Measurements from ENCODE around the gene SLC49A3. TPM values are rescaled to one million over a fixed set of nuclear protein-coding genes. Genes with fewer than 3 reads are reported as not detected.
"Not testable (repeated sequence)": the region's sequence is repeated elsewhere in the genome, so short reads cannot be mapped to it uniquely, and the experiment has no call there.

Gene SLC49A3
- total and polyA plus RNA-seq, 2 of the 13 experiments (the other 11 are each of a cell fraction or from before 2014, with no cell fraction given) = 0.07 to 0.17 TPM

- TF ChIP-seq ZFP91 (CRISPR knock-in tag; IDR thresholded peaks at IDR 0.05; ENCODE audit: borderline replicate concordance) = 0 out of 2 replicates have a peak, but pooled peaks have one; percentile 13
- TF ChIP-seq MAZ (IDR thresholded peaks at IDR 0.05; ENCODE audit: borderline replicate concordance, low read depth, low read length) = not testable (repeated sequence)
- TF ChIP-seq MAZ (CRISPR knock-in tag; IDR thresholded peaks at IDR 0.05; ENCODE audit: low read depth) = 0 out of 2 replicates have a peak, but pooled peaks have one; percentile 11
Observed at GRCh38 chr4:706083-706633, 17.2 kb upstream of the SLC49A3 start (continued).

GRCh38 chr4:705278-706082 is 16.5 kb upstream of the SLC49A3 start, which contains the start of gene PCGF3:
TSS of gene PCGF3 (plus strand) at chr4:705832. CDS start at chr4:733681, 27,849 bp downstream.
- peaks cover 29% of the 10 kb centered on the region for H4K20me1 ChIP-seq (ENCODE audit: insufficient read depth, low read length)
- peak within 1 kb of the TSS; percentile 99 for H3K9ac ChIP-seq (ENCODE audit: insufficient read depth, low read depth, low read length)
- WGBS (ENCODE audit: low lambda C conversion rate) = 2% methylated on average over 47 of the region's 82 CpGs
- ChIA-PET POLR2A (interaction anchor here (1.0 kb wide), 1 partner anchor 76 kb away, joined by 4 read pairs; no protein-coding TSS in a partner anchor), CTCF (ENCODE audit: low intra/inter-chr PET ratio, low total read pairs) (no interaction called here)
- H3K27ac ChIP-seq (ENCODE audit: extremely low read length, insufficient read depth, low read length) = peak within 1 kb of the TSS; percentile 75
- peaks cover 2 to 9% of the 10 kb centered on the region in 2 experiments; a peak in 2 of 5 replicates for H3K36me3 ChIP-seq (replicated peaks in 1 of 2; ENCODE audit: control insufficient read depth in 1 of 2, insufficient read depth in 2 of 2, low read length in 2 of 2)
- FAIRE-seq = no peak
- peaks cover 58% of the 10 kb centered on the region for H3K4me1 ChIP-seq (ENCODE audit: insufficient read depth, low read length)
- intact Hi-C loops (cut with micrococcal nuclease; ENCODE audit: unreplicated experiment) (loop anchor here (2.0 kb wide), 1 partner anchor 19 kb away; no protein-coding TSS in a partner anchor), in situ Hi-C loops (cut with HindIII; ENCODE audit: extremely low pct_ligation_motif_present, low pct_unique_long_range_greater_than_20kb) (no loop called here)
- peak within 1 kb of the TSS; percentile 89 to 93 (median 92) for H3K4me3 ChIP-seq (replicated peaks in 1 of 3; ENCODE audit: insufficient read depth in 1 of 3, low read depth in 2 of 3, low read length in 3 of 3)
- peaks cover 37% of the 10 kb centered on the region for H3K79me2 ChIP-seq (ENCODE audit: insufficient read depth, low read length)
- peak; percentile 83 for DNase-seq (ENCODE audit: low spot score)
- H2AFZ ChIP-seq (ENCODE audit: low read length) = no peak within 1 kb of the TSS
- H3K27me3 ChIP-seq (ENCODE audit: control insufficient read depth in 1 of 2, insufficient read depth in 2 of 2, low read length in 2 of 2) = peaks cover 3 to 12% of the 10 kb centered on the region in 2 experiments; a peak in 2 of 5 replicates
- peak; percentile 89 for ATAC-seq
- no TSS peak for BruUV-seq (replicated peaks)
- no peaks in the 10 kb centered on the region for H3K9me3 ChIP-seq (ENCODE audit: low read length)
- peak within 1 kb of the TSS; percentile 87 for H3K4me2 ChIP-seq (ENCODE audit: low read depth, low read length)
- TF ChIP-seq PATZ1 (CRISPR knock-in tag; IDR thresholded peaks at IDR 0.05) (peak; percentile 88), ZFP62 (CRISPR knock-in tag; IDR thresholded peaks at IDR 0.05) (no peak), ZNF567 (CRISPR knock-in tag; IDR thresholded peaks at IDR 0.05; ENCODE audit: borderline replicate concordance) (no peak), PRDM10 (CRISPR knock-in tag; IDR thresholded peaks at IDR 0.05; ENCODE audit: low read depth) (no peak), ZNF329 (CRISPR knock-in tag; IDR thresholded peaks at IDR 0.05; ENCODE audit: low read depth) (no peak), PHF21A (CRISPR knock-in tag; IDR thresholded peaks at IDR 0.05) (no peak), MTF1 (CRISPR knock-in tag; IDR thresholded peaks at IDR 0.05) (no peak), RFX3 (CRISPR knock-in tag; IDR thresholded peaks at IDR 0.05) (no peak), NR2C2 (CRISPR knock-in tag; IDR thresholded peaks at IDR 0.05; ENCODE audit: borderline replicate concordance) (peak; percentile 73), MZF1 (CRISPR knock-in tag; IDR thresholded peaks at IDR 0.05; ENCODE audit: borderline replicate concordance) (peak; percentile 50; the same call in 1 of the 2 replicates)
